Upper lobe of left lung (tissue), 6 donors: ENCODE measurements around the gene MEG3. TPM values are rescaled to one million over a fixed set of nuclear protein-coding genes. Genes with fewer than 3 reads are reported as not detected.

Experiments
- ATAC-seq, 2 donors: fragments of 200-7000 bp; cut with Tn5 transposase; one replicate each; pipeline ENCODE4 v1.9.1; 2022; ENCODE audit warnings: mild to moderate bottlenecking in 2 of 2, moderate library complexity in 2 of 2; ENCODE audit not compliant: low FRiP score in 2 of 2
- DNase-seq, 2 donors: peaks; one replicate each; pipeline ENCODE4 v3.0.0-alpha.2; 2019 to 2020
- H3K27ac ChIP-seq, 4 donors: fragments of 200-600 bp; sonication (generic); one replicate each; pipeline ENCODE4 v1.5.1; 2016 to 2019
- H3K27me3 ChIP-seq, 4 donors: fragments of 200-600 bp; sonication (generic); one replicate each; pipeline ENCODE4 v1.5.1; 2017 to 2019
- H3K36me3 ChIP-seq, 4 donors: fragments of 200-600 bp; sonication (generic); one replicate each; pipeline ENCODE4 v1.5.1; 2016 to 2019
- H3K4me1 ChIP-seq, 4 donors: fragments of 200-600 bp; sonication (generic); one replicate each; pipeline ENCODE4 v1.5.1; 2018 to 2019
- H3K4me3 ChIP-seq, 4 donors: fragments of 200-600 bp; sonication (generic); one replicate each; pipeline ENCODE4 v1.5.1; 2017 to 2019; ENCODE audit warnings: mild to moderate bottlenecking in 2 of 4, moderate library complexity in 1 of 4
- H3K9me3 ChIP-seq, 4 donors: fragments of 200-600 bp; sonication (generic); one replicate each; pipeline ENCODE4 v1.5.1; 2018 to 2019
- EP300 ChIP-seq, 4 donors: sonication (generic); formaldehyde crosslinking; IDR thresholded peaks; one replicate each; pipeline ENCODE4 v1.5.1; 2017; ENCODE audit warnings: antibody characterized with exemption in 4 of 4, control low read depth in 2 of 4
- POLR2A ChIP-seq, 4 donors: fragments of 450-650 bp; IDR thresholded peaks; one replicate each; pipeline ENCODE4 v1.5.1; 2016 to 2017; ENCODE audit warnings: antibody characterized with exemption in 4 of 4, mild to moderate bottlenecking in 2 of 4
- POLR2AphosphoS5 ChIP-seq, 2 donors: sonication (generic); formaldehyde crosslinking; IDR thresholded peaks; one replicate each; pipeline ENCODE4 v1.5.1; 2017; ENCODE audit warnings: antibody characterized with exemption in 2 of 2
- WGBS, 2 donors: methylation state at CpG; one replicate each; pipeline ENCODE4 v1.1.5; 2017 to 2018; 5-methylcytosine and 5-hydroxymethylcytosine counted together
- total RNA-seq, 6 donors: library from RNA; depleted of rRNA in 4 of 6; stranded (reverse); fragments of >200 nt in 4 of 6; gene quantifications; one replicate each; pipeline versions ENCODE4 v1.1.0 to v1.2.1, GENCODE V29; 2016 to 2021
- TF ChIP-seq, protein P1 (sequence below), 6 experiments: fragments of 450-650 bp in 4 of 6; fragments of 200-600 bp in 2 of 6; sonication (generic) in 2 of 6; IDR thresholded peaks; one replicate each; pipeline ENCODE4 v1.5.1; 2016 to 2019; ENCODE audit warnings: antibody characterized with exemption in 6 of 6
- donor health status: DM: no; HTN: no; CAD: no; lungs with moderate emphysema.
- donor health status: DM: no; HTN: yes; CAD: no; lungs with severe emphysema.

Gene MEG3
- total RNA-seq, 6 donors from 2014 or later, result 3.9 to 39.8 (median 17.5) TPM

GRCh38 chr14:100884456-100884855 is 58.5 kb downstream of the MEG3 start:
- TF ChIP-seq POLR2A (IDR thresholded peaks at IDR 0.05) (no peak), POLR2AphosphoS5 (IDR thresholded peaks at IDR 0.05) (no peak), EP300 (IDR thresholded peaks at IDR 0.05) (no peak)
- TF ChIP-seq, protein P1, sequence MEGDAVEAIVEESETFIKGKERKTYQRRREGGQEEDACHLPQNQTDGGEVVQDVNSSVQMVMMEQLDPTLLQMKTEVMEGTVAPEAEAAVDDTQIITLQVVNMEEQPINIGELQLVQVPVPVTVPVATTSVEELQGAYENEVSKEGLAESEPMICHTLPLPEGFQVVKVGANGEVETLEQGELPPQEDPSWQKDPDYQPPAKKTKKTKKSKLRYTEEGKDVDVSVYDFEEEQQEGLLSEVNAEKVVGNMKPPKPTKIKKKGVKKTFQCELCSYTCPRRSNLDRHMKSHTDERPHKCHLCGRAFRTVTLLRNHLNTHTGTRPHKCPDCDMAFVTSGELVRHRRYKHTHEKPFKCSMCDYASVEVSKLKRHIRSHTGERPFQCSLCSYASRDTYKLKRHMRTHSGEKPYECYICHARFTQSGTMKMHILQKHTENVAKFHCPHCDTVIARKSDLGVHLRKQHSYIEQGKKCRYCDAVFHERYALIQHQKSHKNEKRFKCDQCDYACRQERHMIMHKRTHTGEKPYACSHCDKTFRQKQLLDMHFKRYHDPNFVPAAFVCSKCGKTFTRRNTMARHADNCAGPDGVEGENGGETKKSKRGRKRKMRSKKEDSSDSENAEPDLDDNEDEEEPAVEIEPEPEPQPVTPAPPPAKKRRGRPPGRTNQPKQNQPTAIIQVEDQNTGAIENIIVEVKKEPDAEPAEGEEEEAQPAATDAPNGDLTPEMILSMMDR (IDR thresholded peaks at IDR 0.05), result no peak
- 88 to 90% methylated on average over 13 of the region's 13 CpGs for WGBS, 2 donors
- Histone ChIP-seq H3K27ac (no peak overlapping the region), H3K4me1 (no peaks in the 10 kb centered on the region), H3K9me3 (no peaks in the 10 kb centered on the region), H3K4me3 (no peak overlapping the region), H3K27me3 (no peaks in the 10 kb centered on the region), H3K36me3 (no peaks in the 10 kb centered on the region)
- DNase-seq (no peak), ATAC-seq (no peak)

- no peaks in the 10 kb centered on the region for H3K27me3 ChIP-seq
- H3K36me3 ChIP-seq, result no peaks in the 10 kb centered on the region
- ATAC-seq (no peak), DNase-seq (no peak)
- WGBS, 2 donors, result 62 to 80% methylated on average over 2 of the region's 2 CpGs
- no peak for TF ChIP-seq POLR2A (IDR thresholded peaks at IDR 0.05)
- TF ChIP-seq, protein P1 (IDR thresholded peaks at IDR 0.05), result no peak
- no peak for TF ChIP-seq POLR2AphosphoS5 (IDR thresholded peaks at IDR 0.05)
- no peak for TF ChIP-seq EP300 (IDR thresholded peaks at IDR 0.05)
- H3K27ac ChIP-seq, result no peak overlapping the region
- H3K9me3 ChIP-seq, result no peaks in the 10 kb centered on the region
- H3K4me3 ChIP-seq, result no peak overlapping the region
- H3K4me1 ChIP-seq, result no peaks in the 10 kb centered on the region
Observed at GRCh38 chr14:100885196-100885595, 59.3 kb downstream of the MEG3 start.

DNA sequence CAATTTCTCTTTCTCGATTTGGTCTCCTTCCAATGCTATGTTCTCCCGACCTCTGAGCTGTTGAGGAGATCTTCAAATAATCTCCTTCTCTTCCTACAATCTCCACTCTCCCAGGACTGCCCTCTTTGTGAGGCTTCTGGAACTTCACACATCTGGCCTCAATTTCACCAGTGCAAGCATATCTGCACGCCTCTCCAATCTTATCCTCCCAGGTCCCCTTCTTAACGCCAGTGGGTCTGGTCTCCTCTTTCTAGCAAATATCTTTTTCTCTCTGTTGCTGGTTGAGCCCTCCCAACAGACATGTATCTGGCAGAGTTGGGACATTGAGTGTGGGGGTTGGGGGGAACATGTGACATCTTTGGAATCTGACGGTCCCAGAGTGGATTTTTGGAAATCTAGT is 59.7 kb downstream of the MEG3 start:
- WGBS, 2 donors, result 72 to 74% methylated on average over 5 of the region's 5 CpGs
- TF ChIP-seq, protein P1 (IDR thresholded peaks at IDR 0.05), result no peak
- no peak for TF ChIP-seq POLR2A (IDR thresholded peaks at IDR 0.05)
- TF ChIP-seq EP300 (IDR thresholded peaks at IDR 0.05), result no peak
- no peak for TF ChIP-seq POLR2AphosphoS5 (IDR thresholded peaks at IDR 0.05)
- no peak overlapping the region for H3K27ac ChIP-seq
- no peaks in the 10 kb centered on the region for H3K4me1 ChIP-seq
- ATAC-seq (no peak), DNase-seq (no peak)
- H3K36me3 ChIP-seq, result no peaks in the 10 kb centered on the region
- H3K27me3 ChIP-seq, result no peaks in the 10 kb centered on the region
- no peaks in the 10 kb centered on the region for H3K9me3 ChIP-seq
- no peak overlapping the region for H3K4me3 ChIP-seq

DNA sequence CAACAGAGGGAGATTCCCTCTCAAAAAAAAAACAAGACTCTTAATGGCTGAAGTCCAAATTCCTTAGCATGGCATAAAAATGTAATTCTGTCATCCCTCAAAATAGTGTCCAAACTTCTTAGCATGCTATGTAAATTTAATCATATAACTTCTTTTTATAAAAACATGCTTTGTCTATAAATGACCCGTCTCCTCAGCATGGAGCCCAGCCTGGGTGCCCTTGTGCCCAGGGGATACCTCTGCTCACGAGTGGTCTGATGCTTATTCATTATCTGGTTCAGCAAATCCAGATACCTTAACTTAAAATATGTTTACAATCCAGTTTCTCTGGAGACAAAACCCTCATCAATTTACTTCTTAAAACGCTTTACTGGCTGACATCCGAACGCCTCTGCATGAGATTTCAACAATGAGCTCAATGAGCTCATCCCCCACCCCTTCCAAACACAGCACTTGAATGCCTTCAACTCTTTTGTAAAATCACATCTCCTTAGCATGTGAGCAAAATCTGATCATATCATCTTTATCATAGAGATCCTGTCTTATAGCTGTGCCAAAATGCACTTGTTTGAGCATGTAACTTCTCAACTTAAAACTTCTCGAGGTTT is 61.9 kb downstream of the MEG3 start:
- ATAC-seq, result no peak
- no peaks in the 10 kb centered on the region for H3K4me1 ChIP-seq
- WGBS, 2 donors, result 62 to 80% methylated on average over 6 of the region's 6 CpGs
- no peaks in the 10 kb centered on the region for H3K36me3 ChIP-seq
- no peak overlapping the region for H3K27ac ChIP-seq
- TF ChIP-seq POLR2A (IDR thresholded peaks at IDR 0.05), result no peak
- no peaks in the 10 kb centered on the region for H3K27me3 ChIP-seq
- H3K9me3 ChIP-seq, result no peaks in the 10 kb centered on the region
- no peak overlapping the region for H3K4me3 ChIP-seq
- no peak for DNase-seq

GRCh38 chr14:100888789-100889315 is 62.9 kb downstream of the MEG3 start:
- Histone ChIP-seq H3K27me3 (no peaks in the 10 kb centered on the region), H3K4me3 (no peak overlapping the region), H3K36me3 (no peaks in the 10 kb centered on the region), H3K27ac (no peak overlapping the region), H3K4me1 (no peaks in the 10 kb centered on the region), H3K9me3 (no peaks in the 10 kb centered on the region)
- 66 to 73% methylated on average over 5 of the region's 5 CpGs for WGBS, 2 donors
- no peak for ATAC-seq
- DNase-seq, result no peak
- no peak for TF ChIP-seq POLR2A (IDR thresholded peaks at IDR 0.05)
- TF ChIP-seq, protein P1 (IDR thresholded peaks at IDR 0.05), result no peak
